B cell (primary cell): Measurements from ENCODE around the gene EEFSEC.

ENCODE experiments used
- CTCF ChIP-seq: fragments of 200-600 bp; IDR thresholded peaks from one replicate; pipeline ENCODE4 v1.8.0; 2022; ENCODE audit warnings: antibody characterized with exemption, mild to moderate bottlenecking
- EZH2 ChIP-seq: IDR thresholded peaks from 2 replicates; pipeline ENCODE4 v1.6.1; 2012; ENCODE audit warnings: borderline replicate concordance, low read depth, mild to moderate bottlenecking, moderate library complexity, low read length; ENCODE audit not compliant: insufficient read depth, poor library complexity, severe bottlenecking

DNA sequence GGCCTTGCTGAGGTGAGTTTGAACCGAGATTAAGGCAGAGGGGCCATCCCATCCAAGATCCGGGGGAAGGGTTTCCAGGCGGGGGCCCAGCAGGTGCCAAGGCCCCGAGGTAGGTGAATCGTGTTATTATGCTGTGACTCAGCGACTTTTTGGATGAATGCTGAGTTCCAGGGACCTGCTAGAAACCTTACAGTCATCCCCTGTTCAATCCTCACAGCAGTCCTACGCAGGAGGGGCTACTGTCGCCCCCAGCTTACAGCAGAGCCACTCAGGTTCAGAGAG lies 272.5 kb downstream of the EEFSEC start:
- TF ChIP-seq CTCF (no peak), EZH2 (no peak)
